Lung (tissue), 12 donors: Measurements from ENCODE around the gene GPX7. TPM values are rescaled to one million over a fixed set of nuclear protein-coding genes. Genes with fewer than 3 reads are reported as not detected.

Source experiments
- ATAC-seq: fragments of 200-7000 bp; cut with Tn5 transposase; one replicate; pipeline ENCODE4 v1.9.1; 2020; ENCODE audit warnings: moderate number of reproducible peaks; ENCODE audit not compliant: insufficient read depth, low FRiP score
- DNase-seq, 3 donors: peaks; one replicate each; pipeline ENCODE4 v3.0.0-alpha.2; 2013 to 2017
- H3K27ac ChIP-seq, 2 donors: one replicate each; pipeline ENCODE4 v1.5.1; 2013; ENCODE audit warnings: mild to moderate bottlenecking in 2 of 2, moderate library complexity in 2 of 2, control low read depth in 1 of 2, inconsistent platforms in 1 of 2, low read depth in 1 of 2, low read length in 1 of 2
- H3K27me3 ChIP-seq, 3 donors: one replicate each; pipeline ENCODE4 v1.5.1; 2013; ENCODE audit warnings: low read length in 2 of 3; ENCODE audit not compliant: control insufficient read depth in 3 of 3, insufficient read depth in 3 of 3
- H3K36me3 ChIP-seq, 4 donors: one replicate each; pipeline ENCODE4 v1.5.1; 2013; ENCODE audit warnings: low read length in 4 of 4, mild to moderate bottlenecking in 1 of 4, moderate library complexity in 1 of 4; ENCODE audit not compliant: control insufficient read depth in 4 of 4, insufficient read depth in 4 of 4
- H3K4me1 ChIP-seq, 5 donors: one replicate each; pipeline ENCODE4 v1.5.1; 2013; ENCODE audit warnings: low read length in 5 of 5, mild to moderate bottlenecking in 2 of 5, moderate library complexity in 1 of 5; ENCODE audit not compliant: control insufficient read depth in 5 of 5, insufficient read depth in 5 of 5
- H3K4me3 ChIP-seq: one replicate; pipeline ENCODE4 v1.5.1; 2013; ENCODE audit warnings: mild to moderate bottlenecking, control low read depth, moderate library complexity
- H3K9ac ChIP-seq, 2 donors: one replicate each; pipeline ENCODE4 v1.5.1; 2013; ENCODE audit warnings: low read length in 2 of 2, control low read depth in 1 of 2; ENCODE audit not compliant: insufficient read depth in 1 of 2
- H3K9me3 ChIP-seq, 4 donors: one replicate each; pipeline ENCODE4 v1.5.1; 2013; ENCODE audit warnings: low read length in 3 of 4, mild to moderate bottlenecking in 1 of 4, moderate library complexity in 1 of 4; ENCODE audit not compliant: control insufficient read depth in 4 of 4, insufficient read depth in 3 of 4
- WGBS, 2 donors: extraction: QIAGEN DNeasy Blood & Tissue Kit; methylation state at CpG; one replicate each; pipeline ENCODE4 v1.1.7; 2013; 5-methylcytosine and 5-hydroxymethylcytosine counted together
- polyA plus RNA-seq, 2 donors: library from polyadenylated mRNA; stranded (reverse); fragments of 200-250 nt; gene quantifications; one replicate each; pipeline ENCODE4 v1.2.1, GENCODE V29; 2013
- total RNA-seq, 2 donors: library from RNA; depleted of rRNA in 1 of 2; stranded (reverse); fragments of >200 nt in 1 of 2; gene quantifications; one replicate each; pipeline ENCODE4 v1.2.1, GENCODE V29; 2014 to 2021
- TF ChIP-seq, protein P1 (sequence below): IDR thresholded peaks from 2 replicates; pipeline ENCODE4 v1.5.1; 2012; ENCODE audit warnings: mild to moderate bottlenecking; ENCODE audit errors: control extremely low read depth, extremely low read depth
- donor health status: control.
- donor health status: control.
- donor health status: Bipolar disorder and iron deficiency.
- donor health status: healthy.
- donor health status: DM: yes; HTN: yes; CAD: no.

Gene GPX7
- total and polyA plus RNA-seq, 4 donors, result 7.3 to 61.4 (median 12.1) TPM

DNA sequence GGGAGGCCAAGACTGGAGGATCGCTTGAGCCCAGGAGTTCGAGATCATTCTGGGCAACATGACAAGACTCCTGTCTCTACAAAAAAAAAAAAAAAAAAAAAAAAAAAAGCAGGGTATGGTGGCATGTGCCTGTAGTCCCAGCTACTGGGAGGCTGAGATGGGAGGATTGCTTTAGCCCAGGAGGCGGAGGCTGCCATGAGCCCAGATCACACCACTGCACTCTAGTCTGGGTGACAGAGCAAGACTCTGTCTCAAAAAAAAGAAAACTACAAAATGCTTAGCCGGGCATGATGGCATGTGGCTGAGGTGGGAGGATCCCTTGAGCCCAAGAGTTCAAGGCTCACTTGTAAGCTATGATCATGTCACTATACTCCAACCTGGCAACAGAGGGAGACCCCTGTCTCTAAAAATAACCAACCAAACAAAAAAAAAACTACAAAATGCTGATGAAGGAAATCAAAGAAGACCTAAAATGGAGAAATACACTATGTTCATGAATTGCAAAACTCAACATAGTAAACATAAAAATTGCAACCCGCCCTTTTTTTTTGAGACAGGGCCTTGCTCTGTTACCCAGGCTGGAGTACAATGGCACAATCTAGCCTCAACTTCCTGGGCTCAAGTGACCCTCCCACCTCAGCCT, 51.2 kb downstream of the GPX7 start:
- no peaks in the 10 kb centered on the region for H3K27me3 ChIP-seq
- 95 to 96% methylated on average over 5 of the region's 5 CpGs for WGBS, 2 donors
- no peak overlapping the region for H3K9ac ChIP-seq
- no peaks in the 10 kb centered on the region for H3K36me3 ChIP-seq
- no peak overlapping the region for H3K4me3 ChIP-seq
- H3K9me3 ChIP-seq, result no peaks in the 10 kb centered on the region
- H3K4me1 ChIP-seq, result no peaks in the 10 kb centered on the region
- ATAC-seq (no peak), DNase-seq (no peak)
- H3K27ac ChIP-seq, result no peak overlapping the region
- TF ChIP-seq, protein P1, sequence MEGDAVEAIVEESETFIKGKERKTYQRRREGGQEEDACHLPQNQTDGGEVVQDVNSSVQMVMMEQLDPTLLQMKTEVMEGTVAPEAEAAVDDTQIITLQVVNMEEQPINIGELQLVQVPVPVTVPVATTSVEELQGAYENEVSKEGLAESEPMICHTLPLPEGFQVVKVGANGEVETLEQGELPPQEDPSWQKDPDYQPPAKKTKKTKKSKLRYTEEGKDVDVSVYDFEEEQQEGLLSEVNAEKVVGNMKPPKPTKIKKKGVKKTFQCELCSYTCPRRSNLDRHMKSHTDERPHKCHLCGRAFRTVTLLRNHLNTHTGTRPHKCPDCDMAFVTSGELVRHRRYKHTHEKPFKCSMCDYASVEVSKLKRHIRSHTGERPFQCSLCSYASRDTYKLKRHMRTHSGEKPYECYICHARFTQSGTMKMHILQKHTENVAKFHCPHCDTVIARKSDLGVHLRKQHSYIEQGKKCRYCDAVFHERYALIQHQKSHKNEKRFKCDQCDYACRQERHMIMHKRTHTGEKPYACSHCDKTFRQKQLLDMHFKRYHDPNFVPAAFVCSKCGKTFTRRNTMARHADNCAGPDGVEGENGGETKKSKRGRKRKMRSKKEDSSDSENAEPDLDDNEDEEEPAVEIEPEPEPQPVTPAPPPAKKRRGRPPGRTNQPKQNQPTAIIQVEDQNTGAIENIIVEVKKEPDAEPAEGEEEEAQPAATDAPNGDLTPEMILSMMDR, result no peak

DNA sequence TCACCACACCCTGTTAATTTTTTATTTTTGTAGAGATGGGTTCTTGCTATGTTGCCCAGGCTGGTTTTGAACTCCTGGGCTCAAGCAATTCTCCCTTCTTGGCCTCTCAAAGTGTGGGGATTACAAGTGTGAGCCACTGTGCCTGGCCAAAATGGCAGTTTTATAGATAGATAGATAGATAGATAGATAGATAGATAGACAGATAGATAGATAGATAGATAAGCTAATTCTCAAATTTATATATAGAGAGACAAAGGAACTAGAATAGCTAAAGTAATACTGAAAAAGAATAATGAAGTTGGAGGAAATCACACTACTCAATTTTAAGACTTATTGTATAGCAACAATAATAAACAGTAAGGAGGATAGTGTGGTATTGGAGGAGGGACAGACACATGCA, 51.9 kb downstream of the GPX7 start:
- TF ChIP-seq, protein P1, result no peak
- H3K9me3 ChIP-seq, result no peaks in the 10 kb centered on the region
- no peak for ATAC-seq
- no peaks in the 10 kb centered on the region for H3K27me3 ChIP-seq
- no peak for DNase-seq
- H3K4me1 ChIP-seq, result no peaks in the 10 kb centered on the region
- no peaks in the 10 kb centered on the region for H3K36me3 ChIP-seq
- H3K27ac ChIP-seq, result no peak overlapping the region
- no peak overlapping the region for H3K4me3 ChIP-seq
- H3K9ac ChIP-seq, result no peak overlapping the region

DNA sequence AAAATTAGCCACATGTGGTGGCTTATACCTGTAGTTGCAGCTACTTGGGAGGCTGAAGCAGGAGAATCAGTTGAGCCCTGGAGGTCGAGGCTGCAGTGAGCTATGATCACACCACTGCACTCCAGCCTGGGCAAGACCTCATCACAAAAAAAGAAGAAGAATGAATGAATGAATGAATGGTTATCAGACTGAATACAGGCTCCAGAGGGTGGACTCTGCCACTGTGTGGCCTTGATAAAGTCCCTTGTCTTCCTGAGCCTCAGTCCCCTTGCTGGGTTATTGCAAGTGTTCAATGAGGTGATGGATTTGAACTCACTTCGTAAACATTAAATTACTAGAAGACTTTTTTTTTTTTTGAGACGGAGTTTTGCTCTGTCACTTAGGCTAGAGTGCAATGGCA, 55.5 kb downstream of the GPX7 start:
- TF ChIP-seq, protein P1, result no peak
- H3K9ac ChIP-seq, result no peak overlapping the region
- 95% methylated on average over 3 of the region's 3 CpGs for WGBS, 2 donors
- no peaks in the 10 kb centered on the region for H3K27me3 ChIP-seq
- DNase-seq (no peak), ATAC-seq (no peak)
- H3K9me3 ChIP-seq, result no peaks in the 10 kb centered on the region
- no peak overlapping the region for H3K4me3 ChIP-seq
- no peaks in the 10 kb centered on the region for H3K36me3 ChIP-seq
- peaks cover 0 to 2% (median 0%) of the 10 kb centered on the region in 5 donors for H3K4me1 ChIP-seq
- no peak overlapping the region for H3K27ac ChIP-seq

Other genes with a start within 250 kb of the GPX7 start
- 10 to 100 TPM; 21.1 to 54.6 TPM for gene CC2D1B, start 236.2 kb upstream of the GPX7 start, total RNA-seq
- 10 to 100 TPM; 34.6 to 35.0 TPM for gene CC2D1B, start 236.2 kb upstream of the GPX7 start, polyA plus RNA-seq
- 1 to 10 TPM; 2.3 to 2.5 TPM for gene ORC1, start 197.9 kb upstream of the GPX7 start, total RNA-seq
- 1 to 10 TPM in 1 of 2 donors, under 1 TPM in 1; 0.59 to 1.1 TPM for gene ORC1, start 197.9 kb upstream of the GPX7 start, polyA plus RNA-seq
- 10 to 100 TPM; 31.4 to 37.9 TPM for gene PRPF38A, start 197.8 kb upstream of the GPX7 start, total RNA-seq
- 10 to 100 TPM; 13.6 to 23.8 TPM for gene PRPF38A, start 197.8 kb upstream of the GPX7 start, polyA plus RNA-seq
- gene TUT4, start 49.3 kb upstream of the GPX7 start, total RNA-seq, result 100 to 1,000 TPM in 1 of 2 donors, 10 to 100 TPM in 1; 37.2 to 142 TPM
- gene TUT4, start 49.3 kb upstream of the GPX7 start, polyA plus RNA-seq, result 10 to 100 TPM; 16.4 to 19.9 TPM
- 1 to 10 TPM; 1.7 to 2.2 TPM for gene SHISAL2A, start 30.8 kb downstream of the GPX7 start, total RNA-seq
- 1 to 10 TPM in 1 of 2 donors, under 1 TPM in 1; 0.79 to 2.6 TPM for gene SHISAL2A, start 30.8 kb downstream of the GPX7 start, polyA plus RNA-seq
- 10 to 100 TPM in 1 of 2 donors, 1 to 10 TPM in 1; 4.8 to 20.4 TPM for gene COA7, start 96.0 kb downstream of the GPX7 start, total RNA-seq
- gene COA7, start 96.0 kb downstream of the GPX7 start, polyA plus RNA-seq, result 10 to 100 TPM in 1 of 2 donors, 1 to 10 TPM in 1; 4.9 to 12.1 TPM
- 10 to 100 TPM; 26.8 to 39.0 TPM for gene ZYG11B, start 124.1 kb downstream of the GPX7 start, total RNA-seq
- gene ZYG11B, start 124.1 kb downstream of the GPX7 start, polyA plus RNA-seq, result 1 to 10 TPM; 5.7 to 6.9 TPM
- under 1 TPM; 0.15 to 0.20 TPM for gene ZYG11A, start 240.4 kb downstream of the GPX7 start, total RNA-seq
- under 1 TPM in 1 of 2 donors, not detected in 1; 0.01 TPM for gene ZYG11A, start 240.4 kb downstream of the GPX7 start, polyA plus RNA-seq